CD1c-positive myeloid dendritic cell (primary cell): ENCODE measurements around the gene MREG.
"Not testable (repeated sequence)": the region's sequence is repeated elsewhere in the genome, so short reads cannot be mapped to it uniquely, and the experiment has no call there.

Experiments used
- DNase-seq: peaks from one replicate; pipeline ENCODE4 v3.0.0-alpha.2; 2016; ENCODE audit errors: extremely low spot score

Gene MREG

DNA sequence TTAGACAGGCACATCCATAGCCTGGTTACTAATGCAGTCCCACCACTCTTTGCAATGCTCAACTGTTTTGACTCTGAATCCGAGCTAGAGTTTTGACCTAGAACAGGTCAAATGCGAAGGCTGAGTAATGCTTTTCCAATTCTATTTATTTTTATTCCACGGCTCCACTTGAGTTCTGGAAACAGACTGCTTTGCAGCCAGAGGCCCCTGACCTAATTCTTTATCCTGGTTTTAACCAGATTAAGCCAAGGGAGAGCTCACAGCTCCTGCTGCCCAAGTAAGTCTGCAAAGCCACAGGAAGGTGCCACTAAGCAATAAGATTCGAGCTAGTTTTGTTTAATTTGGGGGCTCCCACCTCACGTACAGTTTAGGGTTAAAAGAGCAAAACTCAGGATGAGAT, 51.4 kb downstream of the MREG start:
- no peak for DNase-seq

DNA sequence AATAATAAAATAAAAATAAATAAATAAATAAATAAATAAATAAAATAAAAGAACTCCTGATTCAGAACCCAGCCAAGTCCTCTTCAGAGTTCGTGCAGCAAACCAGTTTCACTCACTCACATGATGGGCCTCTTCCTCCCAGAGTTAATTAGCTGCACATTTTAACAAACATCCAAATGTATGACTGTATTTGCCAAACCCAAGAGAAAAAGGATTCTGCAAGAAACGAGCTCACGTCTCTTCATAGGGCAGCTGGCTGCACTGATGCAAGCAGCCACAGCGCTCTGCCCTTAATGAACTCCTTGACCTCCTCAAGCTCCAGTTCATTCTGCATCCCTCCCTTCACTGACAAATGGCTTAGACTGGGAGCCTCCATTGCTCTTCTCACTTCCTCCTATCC, 55.1 kb downstream of the MREG start:
- no peak for DNase-seq

DNA sequence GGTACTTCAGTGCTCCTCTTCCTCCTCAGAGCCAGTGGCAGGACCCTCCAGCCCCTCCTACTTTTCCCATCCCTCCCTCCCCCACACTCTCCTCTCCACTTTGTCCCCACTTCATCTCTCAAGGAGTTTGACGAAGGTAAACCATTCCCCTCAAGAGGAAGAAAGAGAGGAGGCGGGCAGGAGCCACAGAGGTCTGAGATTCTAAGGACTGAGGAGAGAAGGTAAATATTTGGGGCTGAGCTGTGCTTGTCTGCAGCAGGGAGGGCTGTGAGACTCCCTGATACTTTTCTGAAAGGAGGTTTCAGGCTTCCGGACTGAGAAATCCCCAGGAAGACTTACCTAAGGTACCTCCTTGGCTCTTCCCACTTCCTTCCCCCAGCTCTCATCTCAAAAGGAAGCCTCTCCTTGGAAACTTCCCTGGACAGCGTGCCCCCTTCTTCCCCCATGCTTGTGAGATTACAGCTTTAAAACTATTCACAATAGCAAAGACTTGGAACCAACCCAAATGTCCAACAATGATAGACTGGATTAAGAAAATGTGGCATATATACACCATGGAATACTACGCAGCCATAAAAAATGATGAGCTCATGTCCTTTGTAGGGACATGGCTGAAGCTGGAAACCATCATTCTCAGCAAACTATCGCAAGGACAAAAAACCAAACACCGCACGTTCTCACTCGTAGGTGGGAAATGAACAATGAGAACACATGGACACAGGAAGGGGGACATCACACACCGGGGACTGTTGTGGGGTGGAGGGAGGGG, 55.8 kb downstream of the MREG start:
- DNase-seq = not testable (repeated sequence)

DNA sequence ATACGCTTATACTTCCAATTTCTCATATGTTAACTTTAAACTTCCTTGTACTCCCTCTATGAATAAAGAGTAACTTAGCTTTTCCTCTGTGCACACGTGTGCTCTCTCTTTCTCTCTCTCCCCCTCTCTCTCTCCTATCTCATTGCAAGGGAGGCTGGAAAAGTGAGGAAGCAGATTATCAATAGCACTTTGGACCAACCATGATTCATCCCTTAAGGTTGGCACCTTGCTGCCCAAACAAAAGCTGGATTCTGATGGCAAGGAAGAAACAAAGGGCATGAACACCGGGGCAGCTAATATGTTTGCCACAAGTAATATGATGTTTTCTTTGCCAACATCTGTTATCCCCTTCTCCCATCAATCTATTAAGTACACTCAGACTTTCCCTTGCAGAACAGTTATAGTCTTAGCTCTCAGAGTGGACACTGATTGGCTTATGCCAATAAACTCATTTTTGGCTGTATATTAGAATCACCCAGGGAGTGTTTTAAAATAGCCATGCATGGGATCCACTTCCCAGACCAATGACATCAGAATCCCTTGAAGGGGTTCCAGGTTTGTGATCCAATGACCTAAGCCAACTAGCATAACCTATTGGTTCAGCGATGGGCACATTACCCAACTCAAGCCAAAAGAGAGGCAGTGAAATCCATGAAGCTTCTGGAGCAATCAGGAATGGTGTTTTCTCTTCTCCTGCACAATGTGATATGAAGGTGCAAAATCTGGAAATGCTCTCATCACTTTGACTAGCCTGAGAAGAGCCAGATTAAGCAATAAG, 60.3 kb downstream of the MREG start:
- DNase-seq = no peak

DNA sequence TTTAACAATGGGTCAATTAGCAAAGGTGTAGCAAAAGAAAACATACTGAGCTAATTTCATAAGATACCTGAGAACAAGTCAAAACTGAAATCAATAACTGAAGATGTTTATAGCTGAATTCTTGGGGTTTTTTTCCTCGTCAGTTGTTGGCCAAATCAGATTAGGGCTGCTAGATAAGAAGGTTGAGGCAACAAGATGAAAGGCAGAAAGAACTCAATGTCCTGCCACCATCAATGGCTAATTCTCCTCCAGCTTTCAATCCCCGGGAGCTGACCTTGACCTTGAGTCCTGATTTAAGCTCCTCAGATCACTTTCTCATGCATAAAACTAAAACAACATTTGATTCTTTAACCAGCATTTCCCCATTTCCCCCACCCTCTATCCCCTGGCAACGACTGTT, 61.8 kb downstream of the MREG start:
- DNase-seq = no peak

DNA sequence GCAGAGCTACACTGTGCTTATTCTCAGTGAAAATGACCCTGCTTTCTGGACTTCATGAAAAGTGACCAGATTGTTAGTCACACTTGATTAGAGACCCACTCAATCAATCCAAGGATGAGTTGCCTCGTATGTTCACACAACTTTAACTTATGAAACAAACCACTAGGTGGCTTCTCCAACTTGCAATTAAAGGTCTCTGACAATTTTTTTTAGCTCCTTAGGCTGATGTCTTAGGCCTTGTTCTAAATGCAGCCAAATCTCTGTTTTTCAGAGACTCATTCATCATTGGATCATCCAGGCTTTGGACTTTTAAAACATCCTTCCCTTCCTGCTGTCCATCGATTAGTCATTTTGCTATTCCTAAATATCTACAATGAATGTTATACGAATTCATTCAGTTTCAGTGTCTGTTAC, 63.4 kb downstream of the MREG start:
- peak; percentile 51 for DNase-seq

DNA sequence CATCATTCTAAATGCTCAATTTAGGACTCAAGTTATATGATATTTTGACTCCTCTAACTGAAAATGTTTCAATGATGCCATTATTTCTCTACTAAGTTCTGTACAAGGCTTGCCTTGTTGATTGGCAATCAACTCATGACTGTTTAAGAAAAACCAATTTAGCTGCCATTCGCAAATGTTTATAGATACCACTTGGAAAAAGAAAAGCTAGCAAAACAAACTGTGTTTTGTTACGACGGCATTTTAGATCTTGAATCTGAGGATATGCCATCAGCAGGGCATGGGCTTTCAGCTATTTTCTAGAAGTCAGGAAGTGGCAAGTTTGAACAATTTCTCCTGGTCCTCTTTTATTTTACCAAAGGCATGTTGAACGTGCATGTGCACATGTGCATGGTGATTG, 65.3 kb downstream of the MREG start:
- DNase-seq = no peak

DNA sequence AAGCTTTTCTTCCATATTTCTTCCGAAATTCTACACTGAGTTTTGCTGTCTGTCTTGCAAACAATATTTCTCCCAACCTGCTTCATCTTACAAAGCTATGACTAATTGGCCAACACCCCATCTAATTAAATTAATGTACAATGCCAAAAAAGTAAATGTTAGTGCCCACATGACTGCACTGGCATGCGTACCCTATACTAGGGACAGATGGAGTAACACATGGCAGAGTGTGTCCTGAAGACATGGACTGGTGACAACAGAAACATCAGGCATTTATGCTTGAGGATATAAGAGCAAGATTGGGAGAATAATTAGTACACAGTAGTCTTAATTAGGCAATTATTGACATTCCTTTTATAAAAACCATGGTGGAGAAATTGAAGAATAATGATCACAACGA, 66.8 kb downstream of the MREG start:
- no peak for DNase-seq

DNA sequence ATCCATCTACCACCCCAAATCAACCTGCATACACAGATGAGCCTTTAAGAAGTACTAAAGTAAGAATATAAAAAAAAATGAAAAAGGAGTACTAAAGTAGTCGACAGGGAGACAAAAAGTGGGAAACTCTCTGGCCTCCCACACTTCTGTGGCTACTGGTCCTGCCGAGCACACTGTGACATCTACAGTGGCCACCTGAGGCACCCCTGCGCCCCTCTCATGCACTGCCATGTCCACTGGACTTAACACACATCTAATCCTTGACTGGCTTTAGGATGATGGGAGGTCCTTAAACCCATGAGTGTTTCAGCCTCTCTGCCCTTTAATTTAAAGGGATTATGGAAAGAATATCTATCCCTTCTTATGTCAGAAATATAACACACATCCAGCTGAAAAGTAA, 71.2 kb downstream of the MREG start:
- no peak for DNase-seq

DNA sequence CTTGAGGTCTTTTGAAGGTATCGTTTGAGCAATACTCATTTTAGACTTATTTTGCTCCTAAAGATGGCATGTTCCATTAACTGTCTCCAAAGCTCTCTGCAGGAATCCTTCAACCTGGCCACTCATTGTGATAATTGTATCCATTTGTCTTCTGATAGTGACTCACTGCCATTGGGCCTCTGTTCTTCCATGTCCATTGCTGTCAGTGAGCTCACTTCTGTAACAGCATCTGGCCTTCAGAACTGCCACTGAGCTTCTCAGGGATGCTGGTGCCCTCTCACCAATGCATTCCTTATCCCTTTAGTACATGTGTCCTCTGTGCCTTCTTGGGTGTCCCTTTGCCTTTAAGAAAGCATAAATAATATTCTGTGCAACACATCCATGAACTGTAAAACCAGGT, 71.6 kb downstream of the MREG start:
- no peak for DNase-seq

DNA sequence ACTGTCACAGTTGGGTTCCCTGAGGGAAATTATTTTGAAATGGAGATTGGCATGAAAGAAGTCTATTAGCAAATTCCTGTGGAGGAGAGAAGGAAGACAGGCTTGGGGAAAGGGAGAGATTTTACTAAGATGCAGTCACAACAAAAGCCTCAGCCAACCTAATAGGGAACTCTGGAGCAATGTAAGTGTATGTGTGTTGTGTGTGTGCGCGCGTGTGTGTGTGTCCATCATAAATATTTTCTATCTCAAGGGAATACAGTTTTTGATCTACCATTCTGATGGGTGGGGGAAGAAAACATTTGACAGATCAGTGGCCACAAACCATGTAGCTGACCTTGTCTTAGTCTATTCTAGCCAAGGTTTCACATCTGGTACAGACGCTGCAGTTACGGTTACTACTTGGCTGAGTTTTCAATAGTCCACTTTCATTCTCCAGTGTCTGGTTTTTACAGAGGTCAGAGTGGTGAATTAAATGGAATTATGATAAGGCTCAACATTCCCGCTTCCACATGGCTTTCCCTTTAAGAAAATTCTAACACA, 72.6 kb downstream of the MREG start:
- no peak for DNase-seq

DNA sequence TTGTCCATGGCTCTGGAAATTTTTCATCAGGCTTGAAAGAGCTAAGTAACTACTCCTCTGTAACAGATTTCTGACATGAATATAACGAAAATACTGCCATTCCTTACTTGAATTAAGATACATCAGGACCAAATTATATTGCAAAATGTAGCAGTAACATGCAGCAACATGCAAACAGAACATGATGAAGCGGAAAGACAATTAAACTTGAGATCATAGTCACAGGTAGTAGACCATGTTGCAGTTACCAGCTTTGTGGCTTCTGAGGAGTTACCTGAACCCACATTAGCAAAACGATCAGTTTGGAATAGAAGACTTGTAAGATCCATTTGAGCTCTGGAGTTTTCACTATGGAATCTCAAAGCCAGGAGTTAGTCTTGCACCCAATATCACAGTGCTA, 76.2 kb downstream of the MREG start:
- no peak for DNase-seq

DNA sequence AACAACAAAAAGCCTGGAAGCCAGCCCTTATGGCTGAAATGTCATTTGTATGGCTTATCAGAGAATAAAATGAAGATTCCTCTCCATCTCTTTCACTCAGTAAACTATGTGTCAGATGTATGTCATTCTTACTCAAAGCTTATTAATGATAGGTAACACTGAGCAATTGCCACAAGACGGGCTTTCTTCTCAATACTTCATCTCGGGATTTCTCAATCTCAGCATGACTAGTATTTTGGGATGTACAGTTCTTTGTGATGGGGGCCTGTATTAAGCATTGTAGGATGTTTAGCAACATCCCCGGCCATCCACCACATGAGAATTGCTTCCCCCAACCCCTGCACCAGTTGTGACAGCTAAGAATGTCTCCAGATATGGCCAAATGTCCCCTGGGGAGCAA, 80.2 kb downstream of the MREG start:
- DNase-seq = no peak

DNA sequence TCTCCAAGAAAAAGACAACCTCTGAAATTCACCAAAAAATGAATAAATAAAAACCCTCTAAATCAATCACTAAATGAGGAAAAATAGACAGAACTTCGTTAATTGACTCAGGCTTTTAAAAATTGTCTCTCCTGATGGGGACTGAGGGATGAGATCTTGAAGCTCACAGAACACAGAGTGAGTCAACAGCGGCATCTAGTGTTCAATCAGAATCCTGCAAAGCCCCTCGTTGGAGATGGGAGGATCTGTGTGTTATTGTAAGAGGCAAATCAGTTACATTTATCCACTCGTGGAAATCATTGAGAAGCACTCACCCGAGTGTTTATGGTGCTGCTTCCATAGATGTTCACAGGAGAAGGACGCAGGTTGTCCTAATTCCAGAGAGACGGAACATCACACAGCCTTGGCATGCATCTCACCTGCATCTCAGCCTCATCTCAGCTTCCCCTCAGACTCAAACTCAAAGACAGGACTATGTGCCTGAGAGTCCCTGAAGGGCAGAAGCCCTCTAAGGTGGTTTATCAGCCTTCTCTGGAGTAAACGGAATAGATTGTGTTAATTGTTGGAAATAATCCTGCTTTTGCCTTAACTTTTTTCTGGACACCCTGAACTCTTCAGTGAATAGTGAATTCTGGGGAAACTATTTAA, 82.0 kb downstream of the MREG start:
- peak; percentile 73 for DNase-seq

DNA sequence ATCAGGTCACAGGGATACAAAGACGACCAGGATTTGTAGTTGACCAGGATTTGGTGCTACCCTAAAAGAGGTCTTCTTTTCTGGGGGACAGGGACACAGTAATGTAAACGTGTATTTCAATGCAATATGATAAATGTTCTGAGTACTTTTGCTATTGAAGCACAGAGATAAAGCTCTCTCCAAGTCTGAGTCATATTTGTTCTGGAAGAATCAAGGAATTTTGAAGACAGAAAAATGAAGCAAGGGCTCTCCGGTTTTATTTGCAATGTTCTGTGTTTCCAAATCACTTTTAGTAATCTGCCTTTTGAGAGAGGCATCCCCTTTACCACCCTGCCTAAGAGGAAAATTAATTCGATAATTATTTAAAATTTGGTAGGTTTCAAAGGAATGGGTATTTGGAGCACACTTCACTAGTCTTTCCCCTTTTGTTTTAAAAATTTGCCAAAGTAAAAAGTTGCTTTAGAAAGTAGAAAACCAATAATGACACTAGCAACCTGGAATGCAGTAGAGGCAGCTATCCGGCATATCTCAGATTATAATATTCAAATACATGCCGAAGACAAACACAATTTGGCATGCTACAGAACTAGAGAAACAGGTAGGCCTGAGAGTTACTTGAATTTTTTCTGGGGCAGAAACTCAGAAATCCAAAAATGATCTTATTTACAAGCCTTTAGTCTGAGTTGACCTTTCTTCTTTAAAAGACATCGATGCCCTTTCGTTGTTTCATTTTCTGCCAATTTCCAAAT, 82.7 kb downstream of the MREG start:
- no peak for DNase-seq

DNA sequence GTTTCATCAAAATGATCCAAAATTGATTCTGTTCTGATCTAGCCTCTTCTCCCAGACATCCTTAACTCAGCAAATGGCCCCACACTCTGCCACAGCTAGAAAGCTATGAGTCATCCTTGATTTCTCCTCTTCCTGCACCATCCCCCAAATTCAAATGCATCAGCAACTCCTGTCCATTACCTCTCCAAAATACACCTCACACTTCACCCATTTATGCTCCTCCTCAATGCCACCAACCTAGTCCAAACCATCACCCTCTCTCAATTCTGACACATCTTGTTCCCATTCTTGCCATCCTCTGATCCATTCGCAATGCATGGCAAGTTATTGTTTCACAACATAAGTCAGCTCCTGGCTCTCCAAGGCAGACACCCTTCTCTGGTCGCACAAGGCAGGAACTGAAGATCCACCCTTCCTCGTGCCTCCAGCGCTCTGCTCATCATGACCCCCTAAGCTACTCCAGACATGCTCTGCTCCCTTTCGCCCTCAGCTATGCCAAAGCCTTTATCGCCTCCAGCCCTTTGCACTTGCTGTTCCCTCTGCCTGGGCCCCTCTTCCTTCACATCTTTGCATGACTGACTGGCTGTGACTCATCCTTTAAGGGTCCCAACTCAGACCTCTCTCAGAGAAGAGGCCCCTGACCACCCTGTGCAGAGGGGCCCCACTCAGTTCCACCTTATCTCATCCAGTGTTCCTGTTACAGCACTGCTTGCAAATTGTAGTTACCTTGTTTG, 83.6 kb downstream of the MREG start:
- no peak for DNase-seq

DNA sequence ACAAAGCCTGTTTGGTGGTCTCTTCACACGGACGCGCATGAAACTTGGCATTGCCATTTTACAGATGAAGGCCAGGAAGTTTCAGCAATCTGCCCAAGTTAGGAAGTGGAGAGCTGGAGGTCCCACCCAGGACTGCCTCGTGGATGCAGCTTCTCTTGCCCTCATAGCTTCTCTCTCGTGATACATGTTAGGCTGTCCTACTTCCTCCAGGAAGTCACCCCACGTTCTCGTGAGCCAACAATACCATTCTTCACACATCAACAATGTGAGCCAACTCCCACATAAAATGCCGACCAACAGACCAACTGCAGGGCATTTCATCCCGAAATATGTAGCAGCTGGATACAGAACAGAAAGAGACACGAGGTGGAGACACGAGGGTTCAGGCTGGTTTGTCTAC, 85.3 kb downstream of the MREG start:
- peak; percentile 5 for DNase-seq

DNA sequence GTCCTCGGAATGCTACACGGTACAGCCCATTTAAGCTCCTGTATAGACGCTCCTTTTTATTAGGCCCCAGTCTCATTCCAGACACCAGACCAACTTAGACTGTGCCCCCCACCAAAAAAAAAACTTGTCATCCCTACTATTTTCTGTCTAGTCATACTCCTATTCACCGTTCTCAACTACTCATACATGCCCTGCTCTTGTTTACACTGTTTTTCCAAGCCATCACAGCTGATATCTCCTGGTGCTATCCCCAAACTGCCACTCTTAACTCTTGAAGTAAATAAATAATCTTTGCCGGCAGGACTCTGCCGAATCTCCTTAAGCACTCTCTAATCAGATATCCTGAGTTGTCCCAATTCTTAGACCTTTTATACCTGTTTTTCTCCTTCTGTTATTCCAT, 86.4 kb downstream of the MREG start:
- DNase-seq = not testable (repeated sequence)

DNA sequence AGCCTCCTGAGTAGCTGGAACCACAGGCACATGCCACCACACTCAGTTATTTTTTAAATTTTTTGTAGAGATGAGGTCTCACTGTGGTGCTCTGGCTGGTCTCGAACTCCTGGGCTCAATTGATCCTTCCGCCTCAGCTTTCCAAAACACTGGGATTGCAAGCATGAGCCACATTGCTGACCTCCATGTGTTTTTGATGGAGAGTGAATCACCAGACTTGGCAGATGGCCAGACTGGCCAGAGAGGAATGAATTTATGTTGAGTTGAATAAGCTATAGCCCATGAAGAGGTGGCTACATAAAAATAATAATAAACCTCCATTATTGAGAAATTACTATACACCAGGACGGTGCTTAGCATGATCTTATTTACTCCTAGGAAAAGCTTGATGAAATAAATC, 91.5 kb downstream of the MREG start:
- no peak for DNase-seq

DNA sequence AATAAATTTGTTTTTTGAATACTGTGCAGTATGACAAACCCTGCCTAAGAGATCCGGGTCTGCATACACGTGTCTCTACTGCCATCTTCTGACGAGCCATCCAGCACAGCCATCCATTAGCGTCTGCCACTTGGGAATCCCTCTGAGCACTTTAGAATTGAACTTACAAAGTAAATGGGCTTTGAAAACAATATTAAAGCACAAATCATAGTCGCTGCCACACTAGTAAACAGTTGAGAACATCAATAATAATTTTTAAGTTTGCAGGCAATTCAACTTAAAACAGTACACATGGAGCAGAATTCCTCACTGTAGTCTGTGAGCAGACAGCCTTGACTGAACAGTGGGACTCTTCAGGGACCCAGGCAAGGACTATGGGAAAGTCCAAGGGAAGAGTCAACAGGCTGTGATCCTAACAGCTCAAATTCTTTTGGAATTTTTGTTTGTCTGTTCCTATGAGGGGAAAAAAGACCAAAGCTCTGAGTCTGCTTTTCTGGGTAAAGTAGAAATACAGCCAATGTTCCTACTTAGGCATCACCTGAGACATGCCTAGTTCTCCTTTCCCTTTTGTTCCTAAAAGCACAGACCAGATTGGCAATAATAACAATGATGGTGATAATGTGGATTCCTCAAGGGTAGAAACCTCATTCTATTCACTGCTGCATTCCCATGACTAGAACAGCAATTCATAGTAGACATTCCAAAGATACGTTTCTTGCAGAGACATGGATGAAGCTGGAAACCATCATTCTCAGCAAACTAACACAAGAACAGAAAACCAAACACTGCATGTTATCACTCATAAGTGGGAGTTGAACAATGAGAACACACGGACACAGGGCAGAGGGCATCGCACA, 92.9 kb downstream of the MREG start:
- DNase-seq = peak; percentile 63
